ENCODE results near the gene MARVELD1. TPM values are rescaled to one million over a fixed set of nuclear protein-coding genes. Genes with fewer than 3 reads are reported as not detected.
A peak's percentile ranks its signal among the peaks of the same experiment; 100 is the strongest.

Gene MARVELD1
- total RNA-seq, 1 experiment from 2014 or later, result 46.3 TPM

- no peak for DNase-seq (ENCODE audit: low read depth)
Measured at GRCh38 chr10:97721871-97722780, 8.6 kb downstream of the MARVELD1 start.

- DNase-seq (ENCODE audit: low read depth), result no peak
Measured at GRCh38 chr10:97723001-97723400, 9.5 kb downstream of the MARVELD1 start.

GRCh38 chr10:97724341-97724941 is 10.9 kb downstream of the MARVELD1 start:
- no peak for DNase-seq (ENCODE audit: low read depth)

GRCh38 chr10:97726636-97727178 is 13.2 kb downstream of the MARVELD1 start:
- DNase-seq (ENCODE audit: low read depth), result peak; percentile 46

GRCh38 chr10:97729014-97729413 is 15.5 kb downstream of the MARVELD1 start:
- DNase-seq (ENCODE audit: low read depth), result no peak

DNA sequence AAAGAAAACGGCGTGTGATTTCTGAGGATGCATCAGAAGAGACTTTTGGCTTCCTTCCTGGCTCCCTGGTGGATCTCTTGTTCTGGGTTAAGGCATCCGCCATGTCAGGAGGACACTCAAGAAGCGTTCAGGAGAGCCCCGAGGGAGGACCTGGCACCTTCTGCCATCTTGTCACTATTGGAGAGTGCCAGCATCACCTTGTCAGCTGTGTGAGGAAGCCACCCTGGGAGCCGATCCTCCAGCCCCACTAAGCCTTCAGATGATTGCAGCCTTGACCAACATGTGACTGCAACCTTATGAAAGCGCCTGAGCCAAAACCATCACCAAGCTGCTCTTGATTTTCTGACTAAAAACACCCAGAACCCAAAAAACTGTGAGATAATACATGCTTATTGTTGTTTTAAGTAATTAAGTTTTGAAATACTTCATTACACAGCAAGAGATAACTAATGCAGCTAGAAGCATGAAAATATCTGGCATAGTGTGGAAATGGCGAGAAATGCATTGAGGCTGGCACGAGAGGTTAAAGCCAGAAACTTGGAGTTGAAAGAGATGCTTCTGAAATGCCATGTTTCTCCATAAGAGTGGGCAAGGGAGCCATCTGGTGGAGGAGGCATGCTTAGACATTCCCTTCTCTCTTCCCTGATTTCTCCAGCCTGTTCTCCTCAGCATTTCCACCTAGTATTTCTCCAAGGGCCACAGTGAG is 18.0 kb downstream of the MARVELD1 start:
- DNase-seq (ENCODE audit: low read depth), result peak; percentile 77

- DNase-seq (ENCODE audit: low read depth), result no peak
Measured at GRCh38 chr10:97732052-97732359, 18.5 kb downstream of the MARVELD1 start.

DNA sequence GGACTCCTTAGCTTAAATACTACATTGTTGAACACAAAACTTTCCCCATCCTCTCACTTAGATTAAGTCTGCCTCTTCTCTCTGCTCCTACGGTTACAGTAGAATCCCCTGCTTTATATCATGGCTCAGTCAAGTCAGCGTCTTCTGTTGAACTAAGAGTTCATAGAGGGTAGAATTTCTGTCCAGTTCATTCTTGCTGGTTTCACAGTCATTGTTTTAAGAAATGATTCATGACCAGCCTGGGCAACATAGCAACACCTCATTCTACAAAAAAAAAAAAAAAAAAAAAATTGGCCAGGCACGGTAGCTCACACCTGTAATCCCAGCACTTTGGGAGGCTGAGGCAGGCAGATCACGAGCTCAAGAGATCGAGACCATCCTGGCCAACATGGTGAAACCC is 19.7 kb downstream of the MARVELD1 start:
- no peak for DNase-seq (ENCODE audit: low read depth)

DNA sequence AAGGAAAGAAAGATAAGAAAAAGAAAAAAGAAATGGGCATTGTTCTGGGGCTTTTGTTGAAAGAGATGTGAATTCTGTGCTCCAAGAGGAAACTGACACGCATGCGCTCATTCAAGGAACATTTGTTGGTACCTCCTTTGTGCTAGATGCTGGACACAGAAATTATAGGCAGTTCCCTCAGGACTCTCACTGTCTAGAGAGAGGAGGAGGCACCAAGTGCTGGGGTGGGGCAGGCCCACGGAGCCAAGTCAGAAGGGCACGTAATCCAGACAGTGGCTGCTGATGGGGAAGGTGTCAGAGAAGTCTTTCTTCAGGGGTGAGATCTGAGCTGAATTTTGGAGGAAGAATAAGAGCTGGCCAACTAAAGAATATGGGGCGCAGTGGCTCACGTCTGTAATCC is 20.5 kb downstream of the MARVELD1 start:
- no peak for DNase-seq (ENCODE audit: low read depth)

DNA sequence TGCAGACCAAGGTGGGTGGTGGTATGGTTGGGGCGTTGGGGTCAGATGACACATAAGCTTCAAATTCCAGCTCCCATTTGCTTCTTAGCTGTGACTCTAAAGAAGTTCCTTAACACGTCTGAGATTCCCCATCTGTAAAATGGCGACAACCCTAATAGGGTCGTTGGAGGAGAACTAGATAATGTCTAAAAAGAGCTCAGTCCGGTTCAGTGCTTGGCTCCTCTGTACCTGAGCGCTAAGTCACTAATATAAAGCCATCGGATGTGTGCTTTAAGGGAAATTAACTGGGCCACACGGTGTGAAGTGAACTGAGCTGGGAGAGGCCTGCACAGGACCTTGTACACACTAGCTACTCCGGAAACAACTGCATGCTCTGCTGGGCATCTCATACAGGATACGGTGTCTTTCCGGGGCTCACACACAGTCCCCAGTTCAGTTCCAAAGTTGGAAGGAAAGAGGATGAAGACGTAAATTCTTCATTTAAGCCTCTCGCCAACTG is 22.9 kb downstream of the MARVELD1 start:
- DNase-seq (ENCODE audit: low read depth), result no peak

GRCh38 chr10:97736902-97737769 is 23.6 kb downstream of the MARVELD1 start, which contains the start of gene ZFYVE27:
Gene ZFYVE27, plus strand, starts transcription at chr10:97737128. Its CDS starts 1,350 bp downstream, at chr10:97738478.
- peak; percentile 88 for DNase-seq (ENCODE audit: low read depth)

GRCh38 chr10:97737770-97738265 is 24.3 kb downstream of the MARVELD1 start:
- DNase-seq (ENCODE audit: low read depth), result no peak

GRCh38 chr10:97738616-97739015 is 25.1 kb downstream of the MARVELD1 start:
- DNase-seq (ENCODE audit: low read depth), result no peak

GRCh38 chr10:97740613-97741012 is 27.1 kb downstream of the MARVELD1 start:
- DNase-seq (ENCODE audit: low read depth), result no peak

- no peak for DNase-seq (ENCODE audit: low read depth)
Measured at GRCh38 chr10:97743169-97743943, 29.8 kb downstream of the MARVELD1 start.

DNA sequence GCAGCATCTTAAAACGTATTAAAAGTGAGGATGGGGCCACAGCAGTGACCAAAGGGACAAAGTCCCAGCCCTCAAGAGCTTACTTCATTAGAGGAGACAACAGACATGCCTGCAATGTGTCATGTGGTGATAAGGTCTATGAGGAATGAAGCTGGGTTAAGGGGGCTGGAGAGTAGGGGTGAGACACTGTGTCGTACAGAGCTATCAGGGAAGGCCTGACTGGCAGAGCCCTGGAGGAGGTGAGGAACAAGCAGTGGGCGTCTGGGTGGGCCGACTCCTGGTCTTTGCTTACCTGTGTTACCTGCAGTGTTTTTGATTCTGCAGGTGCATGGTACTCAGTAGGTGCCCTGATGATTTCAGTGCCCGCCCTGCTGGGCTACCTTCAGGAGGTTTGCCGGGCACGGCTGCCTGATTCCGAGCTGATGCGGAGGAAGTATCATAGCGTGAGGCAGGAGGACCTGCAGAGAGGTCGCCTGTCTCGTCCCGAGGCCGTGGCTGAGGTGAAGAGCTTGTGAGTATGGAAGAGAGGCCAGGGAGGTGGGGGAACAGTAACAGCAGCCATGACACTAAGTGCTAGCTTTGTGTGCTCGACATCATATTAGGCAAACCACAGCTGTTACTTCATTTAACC is 31.0 kb downstream of the MARVELD1 start:
- DNase-seq (ENCODE audit: low read depth), result no peak

- no peak for DNase-seq (ENCODE audit: low read depth)
Measured at GRCh38 chr10:97747573-97747972, 34.0 kb downstream of the MARVELD1 start.

DNA sequence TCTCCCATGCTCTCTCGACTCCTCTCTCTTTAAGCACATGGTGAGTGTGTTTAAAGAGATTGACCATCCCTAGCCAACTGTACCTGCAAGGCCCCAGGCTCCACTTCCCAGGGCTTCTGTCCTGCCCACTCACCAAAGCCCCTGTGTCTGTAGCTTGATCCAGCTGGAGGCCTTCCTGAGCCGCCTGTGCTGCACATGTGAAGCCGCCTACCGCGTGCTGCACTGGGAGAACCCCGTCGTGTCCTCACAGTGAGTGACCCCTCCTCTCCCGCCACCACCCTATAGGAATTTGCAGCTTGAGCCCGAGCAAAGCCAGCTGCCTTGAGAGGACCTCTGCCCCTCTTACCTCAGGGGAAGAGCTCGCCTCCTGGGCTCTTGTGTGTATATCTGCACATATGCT is 34.6 kb downstream of the MARVELD1 start:
- DNase-seq (ENCODE audit: low read depth), result no peak

DNA sequence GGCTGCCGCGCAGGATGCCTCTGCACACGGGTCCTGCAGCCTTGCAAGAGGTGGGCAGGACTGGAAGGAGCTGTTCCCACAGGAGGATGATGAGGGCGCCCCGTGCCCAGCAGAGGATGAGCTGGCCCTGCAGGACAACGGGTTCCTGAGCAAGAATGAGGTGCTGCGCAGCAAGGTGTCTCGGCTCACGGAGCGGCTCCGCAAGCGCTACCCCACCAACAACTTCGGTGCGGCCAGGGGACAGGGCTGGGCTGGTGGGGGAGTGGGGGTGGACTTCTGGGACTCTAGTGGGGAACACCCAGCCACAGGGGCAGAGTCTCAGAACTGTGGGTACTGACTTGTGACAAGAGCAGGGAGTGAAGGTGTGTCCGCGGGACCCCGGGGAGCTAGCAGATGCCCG is 39.4 kb downstream of the MARVELD1 start:
- DNase-seq (ENCODE audit: low read depth), result no peak

DNA sequence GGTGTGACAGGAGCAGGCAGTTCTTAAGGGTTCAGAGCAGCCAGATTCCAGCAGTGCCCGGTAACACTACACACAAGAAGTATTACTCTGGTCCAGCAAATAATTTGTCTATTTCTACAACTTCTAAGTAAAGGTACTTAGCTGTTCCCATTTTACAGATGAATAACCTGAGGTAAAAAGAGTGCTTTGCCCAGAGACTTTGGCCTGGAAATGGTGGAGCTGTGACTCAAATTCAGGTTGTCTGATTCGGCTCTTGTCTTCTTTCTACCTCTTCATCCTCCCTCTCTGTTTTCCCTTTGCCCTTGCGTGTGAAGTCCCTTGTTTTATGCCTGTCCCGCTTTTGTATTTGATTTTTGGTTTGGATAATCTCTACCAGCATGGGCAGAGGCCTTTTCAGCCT is 41.2 kb downstream of the MARVELD1 start:
- no peak for DNase-seq (ENCODE audit: low read depth)

Measured in M059J (cell line).